Trophoblast cell (in vitro differentiated cells and primary cell): ENCODE results near the gene MRPL43.

Source experiments
- DNase-seq, 2 donors: peaks; one replicate each; pipeline ENCODE4 v3.0.0-alpha.2; 2016
- H2AFZ ChIP-seq: 2 replicates; pipeline ENCODE4 v1.6.1; 2013; ENCODE audit warnings: low read length, moderate library complexity, mild to moderate bottlenecking; ENCODE audit not compliant: insufficient read depth, poor library complexity
- H2AK5ac ChIP-seq: 2 replicates; pipeline ENCODE4 v1.6.1; 2013; ENCODE audit warnings: mild to moderate bottlenecking, low read length
- H2BK120ac ChIP-seq: 2 replicates; pipeline ENCODE4 v1.6.1; 2013; ENCODE audit warnings: low read length, mild to moderate bottlenecking, moderate library complexity; ENCODE audit not compliant: insufficient read depth, poor library complexity
- H2BK12ac ChIP-seq: 2 replicates; pipeline ENCODE4 v1.6.1; 2013; ENCODE audit warnings: mild to moderate bottlenecking, low read length, moderate library complexity
- H2BK5ac ChIP-seq: 2 replicates; pipeline ENCODE4 v1.6.1; 2013; ENCODE audit warnings: low read length, low read depth, moderate library complexity, mild to moderate bottlenecking; ENCODE audit not compliant: poor library complexity
- H3K14ac ChIP-seq: 2 replicates; pipeline ENCODE4 v1.6.1; 2013; ENCODE audit warnings: mild to moderate bottlenecking, low read length
- H3K18ac ChIP-seq: 2 replicates; pipeline ENCODE4 v1.6.1; 2013; ENCODE audit warnings: mild to moderate bottlenecking, low read length
- H3K23ac ChIP-seq: 2 replicates; pipeline ENCODE4 v1.6.1; 2013; ENCODE audit warnings: low read length
- H3K27ac ChIP-seq: 2 replicates; pipeline ENCODE4 v1.5.1; 2013; ENCODE audit warnings: low read depth, mild to moderate bottlenecking, inconsistent platforms, low read length, moderate library complexity
- H3K27me3 ChIP-seq: 2 replicates; pipeline ENCODE4 v1.6.1; 2013; ENCODE audit warnings: inconsistent platforms, mild to moderate bottlenecking, low read length, moderate library complexity; ENCODE audit not compliant: insufficient read depth
- H3K36me3 ChIP-seq, 2 experiments: 1 replicate in 1 of 2; 2 replicates in 1 of 2; pipeline ENCODE4 v1.6.1; 2013; ENCODE audit warnings: low read length in 2 of 2, mild to moderate bottlenecking in 2 of 2, moderate library complexity in 1 of 2; ENCODE audit not compliant: insufficient read depth in 2 of 2, control insufficient read depth in 1 of 2
- H3K4ac ChIP-seq: 2 replicates; pipeline ENCODE4 v1.6.1; 2013; ENCODE audit warnings: low read depth, mild to moderate bottlenecking, low read length, moderate library complexity
- H3K4me1 ChIP-seq, 2 experiments: 1 replicate in 1 of 2; 2 replicates in 1 of 2; pipeline ENCODE4 v1.6.1; 2013; ENCODE audit warnings: low read length in 2 of 2, mild to moderate bottlenecking in 2 of 2, moderate library complexity in 1 of 2; ENCODE audit not compliant: insufficient read depth in 2 of 2, control insufficient read depth in 1 of 2
- H3K4me2 ChIP-seq: 2 replicates; pipeline ENCODE4 v1.6.1; 2013; ENCODE audit warnings: inconsistent platforms, mild to moderate bottlenecking, low read length, moderate library complexity
- H3K4me3 ChIP-seq: 2 replicates; pipeline ENCODE4 v1.5.1; 2013; ENCODE audit warnings: mild to moderate bottlenecking, low read depth, low read length, inconsistent platforms
- H3K79me1 ChIP-seq: one replicate; pipeline ENCODE4 v1.6.1; 2013; ENCODE audit warnings: low read length
- H3K79me2 ChIP-seq: 2 replicates; pipeline ENCODE4 v1.6.1; 2013; ENCODE audit warnings: low read length, mild to moderate bottlenecking; ENCODE audit not compliant: control insufficient read depth, insufficient read depth, poor library complexity
- H3K9ac ChIP-seq: 2 replicates; pipeline ENCODE4 v1.6.1; 2013; ENCODE audit warnings: mild to moderate bottlenecking, low read length
- H3K9me3 ChIP-seq: 2 replicates; pipeline ENCODE4 v1.6.1; 2013; ENCODE audit warnings: low read depth, mild to moderate bottlenecking, control low read depth, inconsistent platforms, low read length; ENCODE audit not compliant: insufficient read depth
- H4K12ac ChIP-seq: 2 replicates; pipeline ENCODE4 v1.6.1; 2013; ENCODE audit warnings: low read depth, mild to moderate bottlenecking, low read length, moderate library complexity
- H4K8ac ChIP-seq: 2 replicates; pipeline ENCODE4 v1.6.1; 2013; ENCODE audit warnings: low read depth, mild to moderate bottlenecking, low read length, moderate library complexity
- H4K91ac ChIP-seq: one replicate; pipeline ENCODE4 v1.6.1; 2013; ENCODE audit warnings: low read depth, mild to moderate bottlenecking, low read length, moderate library complexity
- WGBS: extraction: QIAGEN DNeasy Blood & Tissue Kit; methylation state at CpG from one replicate; pipeline ENCODE4 v1.1.7; 2013; ENCODE audit warnings: missing lambda C conversion rate; ENCODE audit not compliant: insufficient read length, insufficient coverage; ENCODE audit errors: extremely low coverage; 5-methylcytosine and 5-hydroxymethylcytosine counted together

MRPL43 gene

DNA sequence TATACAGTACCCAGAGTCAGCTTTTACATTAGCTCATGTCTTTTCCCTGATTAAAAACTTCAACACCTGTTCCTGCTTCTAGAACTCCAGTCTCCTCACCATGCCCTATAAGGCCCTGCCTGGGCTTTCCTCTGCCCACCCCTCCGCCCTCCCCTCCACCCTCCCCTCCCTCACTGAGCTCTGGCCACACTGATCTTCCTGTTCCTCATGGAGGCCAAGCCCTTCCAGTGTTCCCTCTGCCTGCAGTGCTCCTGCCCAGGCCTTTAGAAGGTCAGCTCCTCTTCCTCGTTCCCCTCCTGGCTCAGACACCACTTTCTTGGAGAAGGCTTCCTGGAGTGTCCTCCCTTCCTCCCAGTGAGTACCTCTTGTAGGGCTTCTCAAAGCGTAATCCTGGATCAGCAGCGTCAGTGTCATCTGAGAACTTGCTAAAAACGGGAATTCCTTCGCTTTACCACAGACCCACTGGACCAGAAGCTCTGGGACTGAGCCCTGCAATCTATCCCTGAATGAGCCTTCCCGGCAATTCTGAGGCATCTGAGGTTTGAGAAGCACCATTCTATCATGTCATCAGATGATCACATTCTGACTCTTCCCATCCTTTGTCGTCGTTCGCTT lies 39.9 kb upstream of the MRPL43 start:
- no peak overlapping the region for H4K12ac ChIP-seq
- no peak overlapping the region for H2AK5ac ChIP-seq
- H2BK120ac ChIP-seq = no peak overlapping the region
- no peak overlapping the region for H3K18ac ChIP-seq
- H3K14ac ChIP-seq = no peak overlapping the region
- H3K23ac ChIP-seq = no peak overlapping the region
- H3K36me3 ChIP-seq = no peaks in the 10 kb centered on the region
- no peak overlapping the region for H2BK12ac ChIP-seq
- no peak overlapping the region for H2BK5ac ChIP-seq
- H2AFZ ChIP-seq = no peak overlapping the region
- H3K4me1 ChIP-seq = peaks cover 14 to 21% of the 10 kb centered on the region in 2 experiments
- WGBS = no CpG with 5 or more reads among the region's 10 CpGs
- H3K27me3 ChIP-seq = no peaks in the 10 kb centered on the region
- no peak overlapping the region for H3K4ac ChIP-seq
- no peak overlapping the region for H3K27ac ChIP-seq
- no peak overlapping the region for H4K8ac ChIP-seq
- H3K79me2 ChIP-seq = no peaks in the 10 kb centered on the region
- H3K9ac ChIP-seq = no peak overlapping the region
- no peaks in the 10 kb centered on the region for H3K9me3 ChIP-seq
- no peak overlapping the region for H3K4me2 ChIP-seq
- no peak for DNase-seq
- H3K4me3 ChIP-seq = no peak overlapping the region
- peaks cover 3% of the 10 kb centered on the region for H3K79me1 ChIP-seq
- no peak overlapping the region for H4K91ac ChIP-seq

DNA sequence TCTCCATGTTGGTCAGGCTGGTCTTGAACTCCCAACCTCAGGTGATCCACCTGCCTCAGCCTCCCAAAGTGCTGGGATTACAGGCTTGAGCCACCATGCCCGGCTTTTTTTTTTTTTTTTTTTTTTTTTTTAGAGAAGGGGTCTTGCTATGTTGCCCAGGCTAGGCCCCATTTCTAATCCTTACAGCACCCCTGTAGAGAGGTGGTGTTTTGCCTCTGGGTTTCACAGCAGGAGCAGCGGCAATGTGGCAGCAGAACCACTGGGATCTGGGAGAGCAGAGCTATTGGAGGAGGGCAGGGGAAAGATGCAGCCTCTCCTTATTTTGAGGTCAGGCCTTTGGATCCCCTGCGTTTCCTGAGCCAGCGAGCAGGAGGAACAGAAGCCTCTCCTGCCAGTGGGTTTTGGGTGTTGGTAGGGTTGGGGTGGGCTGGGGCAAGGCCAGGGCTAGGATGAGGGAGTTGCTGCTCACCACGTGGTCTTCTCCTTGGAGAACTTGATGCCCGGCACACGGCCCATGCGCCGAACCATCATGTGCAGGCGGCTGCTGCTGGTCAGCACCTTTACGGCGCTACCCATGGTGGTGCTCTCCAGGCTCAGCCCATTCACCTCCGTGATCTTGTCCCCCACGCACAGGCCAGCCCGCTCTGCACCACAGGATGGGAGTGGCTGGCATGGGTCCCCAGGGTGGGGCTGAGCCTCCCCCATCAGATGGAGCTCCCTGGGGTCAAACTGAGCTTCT lies 35.8 kb upstream of the MRPL43 start:
- H4K8ac ChIP-seq = no peak overlapping the region
- no CpG with 5 or more reads among the region's 15 CpGs for WGBS
- no peak for DNase-seq

DNA sequence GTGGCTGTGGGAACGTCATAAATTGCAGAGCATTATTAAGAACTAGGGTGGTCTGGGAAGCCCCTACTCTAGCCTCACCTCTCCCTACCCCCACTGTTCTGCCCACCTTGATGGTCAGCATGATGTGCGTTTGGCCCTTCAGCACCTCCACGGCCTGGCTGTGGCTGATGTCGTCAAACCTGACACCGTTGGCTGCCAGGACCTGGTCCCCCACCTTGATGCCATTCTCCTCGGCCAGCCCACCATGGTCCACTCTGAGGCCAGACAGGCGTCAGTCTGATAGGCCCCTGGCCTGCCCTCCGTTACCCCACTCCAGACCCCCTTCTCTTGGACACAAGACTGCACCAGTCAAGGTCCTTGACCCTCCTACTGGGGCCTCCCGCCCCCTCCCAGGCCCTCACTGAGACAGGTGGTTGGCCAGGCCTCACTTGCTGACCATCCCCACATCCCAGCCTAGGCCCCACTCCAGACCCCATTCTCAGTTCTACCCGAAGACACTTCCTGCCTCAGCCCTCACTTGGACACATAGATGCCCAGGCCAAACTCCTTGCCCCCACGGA lies 34.5 kb upstream of the MRPL43 start:
- WGBS = no CpG with 5 or more reads among the region's 11 CpGs
- no peak overlapping the region for H3K4ac ChIP-seq
- no peak overlapping the region for H3K23ac ChIP-seq
- no peak overlapping the region for H3K14ac ChIP-seq
- no peak overlapping the region for H2BK5ac ChIP-seq
- no peak for DNase-seq
- peaks cover 2% of the 10 kb centered on the region for H3K9me3 ChIP-seq
- H3K4me3 ChIP-seq = no peak overlapping the region
- no peak overlapping the region for H2AFZ ChIP-seq
- H4K12ac ChIP-seq = no peak overlapping the region
- H3K4me2 ChIP-seq = no peak overlapping the region
- no peak overlapping the region for H4K8ac ChIP-seq
- H4K91ac ChIP-seq = no peak overlapping the region
- H2BK12ac ChIP-seq = no peak overlapping the region
- no peaks in the 10 kb centered on the region for H3K79me2 ChIP-seq
- no peak overlapping the region for H3K27ac ChIP-seq
- H3K79me1 ChIP-seq = no peaks in the 10 kb centered on the region
- no peak overlapping the region for H3K9ac ChIP-seq
- no peak overlapping the region for H2AK5ac ChIP-seq
- H3K27me3 ChIP-seq = peaks cover 7% of the 10 kb centered on the region
- H3K18ac ChIP-seq = no peak overlapping the region
- no peaks in the 10 kb centered on the region for H3K36me3 ChIP-seq
- H3K4me1 ChIP-seq = peaks cover 7 to 13% of the 10 kb centered on the region in 2 experiments
- H2BK120ac ChIP-seq = no peak overlapping the region

More for the DNA sequence above, 35.8 kb upstream of the MRPL43 start:
- Histone ChIP-seq H3K9me3 (peaks cover 2% of the 10 kb centered on the region), H3K36me3 (no peaks in the 10 kb centered on the region), H3K79me1 (no peaks in the 10 kb centered on the region), H3K4me2 (no peak overlapping the region), H2AFZ (no peak overlapping the region), H3K18ac (no peak overlapping the region), H2BK120ac (no peak overlapping the region), H3K4me3 (no peak overlapping the region), H3K4ac (no peak overlapping the region), H3K9ac (no peak overlapping the region), H4K12ac (no peak overlapping the region), H3K4me1 (peaks cover 6 to 12% of the 10 kb centered on the region in 2 experiments), H2AK5ac (no peak overlapping the region), H3K27ac (no peak overlapping the region), H3K14ac (no peak overlapping the region), H4K91ac (no peak overlapping the region), H3K79me2 (no peaks in the 10 kb centered on the region), H3K27me3 (no peaks in the 10 kb centered on the region), H2BK12ac (no peak overlapping the region), H3K23ac (no peak overlapping the region), H2BK5ac (no peak overlapping the region)

DNA sequence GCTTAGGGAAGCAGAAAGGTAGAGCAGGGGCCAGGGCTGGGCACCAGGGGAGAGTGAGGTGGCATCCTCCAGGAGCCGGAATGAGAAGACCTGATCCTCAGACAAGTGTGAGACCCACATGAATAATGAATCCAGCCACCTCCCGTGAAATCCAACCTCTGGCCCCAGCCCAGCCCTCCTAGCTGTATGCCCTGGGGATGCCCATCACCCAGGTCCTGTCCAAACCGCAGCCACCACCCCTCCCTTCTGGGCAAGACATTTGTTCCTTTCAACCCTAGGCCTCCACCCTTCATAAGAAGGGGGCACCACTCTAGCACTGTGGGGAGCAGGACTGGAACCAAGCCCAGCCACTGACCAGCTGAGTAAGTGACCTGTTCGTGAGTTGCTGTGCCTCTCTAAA lies 33.9 kb upstream of the MRPL43 start:
- WGBS = no CpG with 5 or more reads among the region's 4 CpGs
- Histone ChIP-seq H2AFZ (no peak overlapping the region), H2BK120ac (no peak overlapping the region), H3K9me3 (peaks cover 2% of the 10 kb centered on the region), H2BK12ac (no peak overlapping the region), H3K79me2 (no peaks in the 10 kb centered on the region), H3K4me3 (no peak overlapping the region), H3K79me1 (no peaks in the 10 kb centered on the region), H3K18ac (no peak overlapping the region), H3K9ac (no peak overlapping the region), H3K27ac (no peak overlapping the region), H3K4me2 (no peak overlapping the region), H2AK5ac (no peak overlapping the region), H3K23ac (no peak overlapping the region), H3K4ac (no peak overlapping the region), H4K8ac (no peak overlapping the region), H2BK5ac (no peak overlapping the region), H4K12ac (no peak overlapping the region), H3K4me1 (peaks cover 7 to 13% of the 10 kb centered on the region in 2 experiments), H3K27me3 (peaks cover 9% of the 10 kb centered on the region), H4K91ac (no peak overlapping the region), H3K36me3 (no peaks in the 10 kb centered on the region), H3K14ac (no peak overlapping the region)
- DNase-seq = no peak
